MM.1S (cell line): ENCODE results near the gene PICALM.

Experiments
- DNase-seq: peaks from one replicate; pipeline ENCODE4 v3.0.0-alpha.2; 2015
- H2AFZ ChIP-seq: fragments of 300-600 bp; sonication (generic); 2 replicates; pipeline ENCODE4 v1.6.0; 2016; ENCODE audit warnings: antibody characterized with exemption, low read length
- H3F3A ChIP-seq: fragments of 300-600 bp; sonication (generic); 2 replicates; pipeline ENCODE4 v1.6.1; 2016; ENCODE audit warnings: mild to moderate bottlenecking, antibody characterized with exemption, low read length, moderate library complexity, mixed read lengths; ENCODE audit not compliant: insufficient read depth
- H3K27ac ChIP-seq: fragments of 300-600 bp; sonication (generic); 2 replicates; pipeline ENCODE4 v1.5.1; 2016; ENCODE audit warnings: mild to moderate bottlenecking, low read length
- H3K27me3 ChIP-seq: fragments of 300-600 bp; sonication (generic); replicated peaks from 2 replicates; pipeline ENCODE4 v1.6.0; 2016; ENCODE audit warnings: low read length; ENCODE audit not compliant: insufficient read depth
- H3K36me3 ChIP-seq: fragments of 300-600 bp; sonication (generic); replicated peaks from 2 replicates; pipeline ENCODE4 v1.6.1; 2016; ENCODE audit warnings: mild to moderate bottlenecking, low read length, mixed read lengths; ENCODE audit not compliant: insufficient read depth
- H3K4me1 ChIP-seq: fragments of 300-600 bp; sonication (generic); 2 replicates; pipeline ENCODE4 v1.6.1; 2016; ENCODE audit warnings: low read length, mixed read lengths
- H3K4me2 ChIP-seq: fragments of 300-600 bp; sonication (generic); 2 replicates; pipeline ENCODE4 v1.6.0; 2016; ENCODE audit warnings: low read depth, low read length
- H3K4me3 ChIP-seq: fragments of 300-600 bp; sonication (generic); 2 replicates; pipeline ENCODE4 v1.5.1; 2016; ENCODE audit warnings: low read length, mixed read lengths
- H3K79me2 ChIP-seq: fragments of 300-600 bp; sonication (generic); 2 replicates; pipeline ENCODE4 v1.6.1; 2016; ENCODE audit warnings: mixed run types, low read length, mixed read lengths
- H3K9ac ChIP-seq: fragments of 300-600 bp; sonication (generic); 2 replicates; pipeline ENCODE4 v1.6.1; 2016; ENCODE audit warnings: low read length, mixed read lengths
- H3K9me2 ChIP-seq: fragments of 300-600 bp; sonication (generic); replicated peaks from 2 replicates; pipeline ENCODE4 v1.6.1; 2016; ENCODE audit warnings: mild to moderate bottlenecking, low read length, mixed read lengths; ENCODE audit not compliant: insufficient read depth
- H3K9me3 ChIP-seq: fragments of 300-600 bp; sonication (generic); replicated peaks from 2 replicates; pipeline ENCODE4 v1.6.1; 2016; ENCODE audit warnings: mild to moderate bottlenecking, low read length, mixed read lengths; ENCODE audit not compliant: insufficient read depth
- H4K20me1 ChIP-seq: fragments of 300-600 bp; sonication (generic); 2 replicates; pipeline ENCODE4 v1.6.1; 2016; ENCODE audit warnings: mild to moderate bottlenecking, low read length, moderate library complexity, mixed read lengths; ENCODE audit not compliant: insufficient read depth
- EZH2 ChIP-seq: fragments of 300-600 bp; sonication (generic); optimal IDR thresholded peaks from 2 replicates; pipeline ENCODE3; 2017; ENCODE audit warnings: low read depth, mild to moderate bottlenecking, antibody characterized with exemption, low read length, mixed read lengths
- EZH2phosphoT487 ChIP-seq: fragments of 300-600 bp; sonication (generic); IDR thresholded peaks from 2 replicates; pipeline ENCODE4 v1.6.1; 2018; ENCODE audit warnings: antibody characterized with exemption, low read length
- TF ChIP-seq, protein P1 (sequence below): fragments of 300-600 bp; sonication (generic); IDR thresholded peaks from 2 replicates; pipeline ENCODE4 v1.5.1; 2016; ENCODE audit warnings: antibody characterized with exemption, low read length, mixed read lengths

The PICALM gene

DNA sequence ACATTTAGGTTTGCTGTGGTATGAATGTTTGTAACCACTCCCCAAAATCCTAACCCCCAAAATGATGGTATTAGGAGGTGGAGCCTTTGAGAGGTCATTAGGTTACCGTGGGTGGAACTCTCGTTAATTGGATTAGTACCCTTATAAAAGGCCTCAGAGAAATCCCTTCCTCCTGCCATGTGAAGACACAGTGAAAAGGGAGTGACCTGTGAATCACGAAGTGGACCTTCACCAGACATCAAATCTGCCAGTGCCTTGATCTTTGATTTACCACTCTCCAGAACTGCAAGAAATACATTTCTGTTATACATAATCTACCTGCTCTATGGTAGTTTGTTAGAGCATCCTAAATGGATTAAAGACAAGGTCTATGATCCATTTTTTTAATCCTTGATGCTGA is 12.6 kb upstream of the PICALM start:
- TF ChIP-seq EZH2phosphoT487 = no peak
- TF ChIP-seq, protein P1, sequence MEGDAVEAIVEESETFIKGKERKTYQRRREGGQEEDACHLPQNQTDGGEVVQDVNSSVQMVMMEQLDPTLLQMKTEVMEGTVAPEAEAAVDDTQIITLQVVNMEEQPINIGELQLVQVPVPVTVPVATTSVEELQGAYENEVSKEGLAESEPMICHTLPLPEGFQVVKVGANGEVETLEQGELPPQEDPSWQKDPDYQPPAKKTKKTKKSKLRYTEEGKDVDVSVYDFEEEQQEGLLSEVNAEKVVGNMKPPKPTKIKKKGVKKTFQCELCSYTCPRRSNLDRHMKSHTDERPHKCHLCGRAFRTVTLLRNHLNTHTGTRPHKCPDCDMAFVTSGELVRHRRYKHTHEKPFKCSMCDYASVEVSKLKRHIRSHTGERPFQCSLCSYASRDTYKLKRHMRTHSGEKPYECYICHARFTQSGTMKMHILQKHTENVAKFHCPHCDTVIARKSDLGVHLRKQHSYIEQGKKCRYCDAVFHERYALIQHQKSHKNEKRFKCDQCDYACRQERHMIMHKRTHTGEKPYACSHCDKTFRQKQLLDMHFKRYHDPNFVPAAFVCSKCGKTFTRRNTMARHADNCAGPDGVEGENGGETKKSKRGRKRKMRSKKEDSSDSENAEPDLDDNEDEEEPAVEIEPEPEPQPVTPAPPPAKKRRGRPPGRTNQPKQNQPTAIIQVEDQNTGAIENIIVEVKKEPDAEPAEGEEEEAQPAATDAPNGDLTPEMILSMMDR = no peak
- no peak for TF ChIP-seq EZH2

DNA sequence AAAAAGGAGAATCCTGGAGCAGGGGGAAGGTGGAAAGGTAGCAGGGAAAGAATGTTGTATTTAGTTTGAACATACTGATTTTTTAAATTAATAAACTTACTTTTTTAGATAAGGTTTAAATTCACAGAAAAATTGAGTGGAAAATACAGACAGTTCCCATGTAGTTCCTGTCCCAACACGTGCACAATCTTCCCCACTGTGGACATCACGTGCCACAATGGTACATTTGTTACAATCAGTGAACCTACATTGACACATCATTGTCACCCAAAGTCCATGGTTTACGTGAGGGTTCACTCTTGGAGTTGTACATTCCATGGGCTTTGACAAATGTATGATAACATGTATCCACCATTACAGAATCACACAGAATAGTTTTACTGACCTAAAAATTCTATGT is 10.5 kb upstream of the PICALM start:
- Histone ChIP-seq H3K9me3 (no peaks in the 10 kb centered on the region), H4K20me1 (no peaks in the 10 kb centered on the region), H3K9ac (no peak overlapping the region), H3F3A (no peaks in the 10 kb centered on the region), H3K27me3 (no peaks in the 10 kb centered on the region), H3K4me1 (no peaks in the 10 kb centered on the region), H2AFZ (no peak overlapping the region), H3K4me2 (no peak overlapping the region), H3K9me2 (no peaks in the 10 kb centered on the region; the same call in 1 of the 2 replicates), H3K36me3 (no peaks in the 10 kb centered on the region), H3K4me3 (no peak overlapping the region), H3K79me2 (no peaks in the 10 kb centered on the region), H3K27ac (no peak overlapping the region)
- TF ChIP-seq, protein P1 = no peak
- TF ChIP-seq EZH2phosphoT487 = no peak
- TF ChIP-seq EZH2 = no peak
- no peak for DNase-seq

More for the DNA sequence above, 12.6 kb upstream of the PICALM start:
- Histone ChIP-seq H2AFZ (no peak overlapping the region), H4K20me1 (no peaks in the 10 kb centered on the region), H3K4me1 (no peaks in the 10 kb centered on the region), H3K4me3 (no peak overlapping the region), H3K79me2 (no peaks in the 10 kb centered on the region), H3K27me3 (no peaks in the 10 kb centered on the region), H3K4me2 (no peak overlapping the region), H3K9me3 (no peaks in the 10 kb centered on the region), H3K36me3 (no peaks in the 10 kb centered on the region), H3F3A (no peaks in the 10 kb centered on the region), H3K27ac (no peak overlapping the region), H3K9ac (no peak overlapping the region), H3K9me2 (no peaks in the 10 kb centered on the region; the same call in 1 of the 2 replicates)
- DNase-seq = no peak

DNA sequence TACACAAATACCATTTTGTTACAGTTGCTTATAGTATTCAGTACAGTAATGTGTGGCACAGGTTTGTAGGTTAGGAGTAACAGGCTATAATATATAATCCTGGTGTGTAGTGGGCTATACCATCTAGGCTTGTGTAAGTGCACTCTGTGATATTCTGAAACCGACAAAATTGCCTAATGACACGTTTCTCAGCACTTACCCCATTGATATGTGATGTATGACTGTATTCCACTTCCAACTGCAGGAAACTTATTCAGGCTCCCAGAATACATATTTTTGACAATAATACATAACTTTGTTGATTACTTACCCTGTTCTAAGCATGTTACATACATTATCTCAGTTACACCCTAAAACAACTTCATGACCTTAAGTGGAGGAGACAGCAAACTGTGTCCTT is 5.1 kb upstream of the PICALM start:
- Histone ChIP-seq H3K4me2 (no peak overlapping the region), H3F3A (peaks cover 12% of the 10 kb centered on the region), H3K79me2 (no peaks in the 10 kb centered on the region), H3K27ac (no peak overlapping the region), H3K4me1 (peaks cover 12% of the 10 kb centered on the region), H3K36me3 (no peaks in the 10 kb centered on the region), H2AFZ (no peak overlapping the region), H3K27me3 (no peaks in the 10 kb centered on the region), H3K4me3 (no peak overlapping the region), H3K9me2 (no peaks in the 10 kb centered on the region), H3K9me3 (no peaks in the 10 kb centered on the region), H3K9ac (no peak overlapping the region), H4K20me1 (no peaks in the 10 kb centered on the region)
- TF ChIP-seq, protein P1 = no peak
- no peak for TF ChIP-seq EZH2
- TF ChIP-seq EZH2phosphoT487 = no peak
- DNase-seq = no peak
